LNCAP (cell line): ENCODE results near the gene MEP1B.

Experiments used
- TF ChIP-seq, protein P1 (sequence below): fragments of 450-650 bp; IDR thresholded peaks from 2 replicates; pipeline ENCODE4 v1.5.1; 2017; ENCODE audit warnings: mild to moderate bottlenecking

Gene MEP1B

DNA sequence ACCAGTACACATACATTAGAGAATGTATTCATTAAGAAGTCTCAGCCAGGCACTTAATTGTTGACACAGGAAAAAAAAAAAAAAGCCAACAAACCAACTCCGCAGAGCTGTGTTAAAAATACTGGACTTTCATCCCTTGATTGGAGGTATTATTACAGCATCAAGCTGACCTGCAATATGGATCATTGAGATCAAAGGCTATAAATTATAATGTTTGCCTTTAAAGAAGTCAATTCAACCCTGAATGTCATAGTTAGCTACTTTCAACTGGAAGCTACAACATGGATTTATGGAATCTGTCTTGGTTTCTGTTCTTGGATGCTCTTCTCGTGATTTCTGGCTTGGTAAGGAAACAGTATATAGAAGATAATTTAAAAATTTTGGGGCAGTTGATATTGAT is at the start of gene MEP1B:
Gene MEP1B (plus strand): TSS at position 250 of the 400 bp plus-strand sequence. CDS start 32 bp downstream, at position 282.
- TF ChIP-seq, protein P1, sequence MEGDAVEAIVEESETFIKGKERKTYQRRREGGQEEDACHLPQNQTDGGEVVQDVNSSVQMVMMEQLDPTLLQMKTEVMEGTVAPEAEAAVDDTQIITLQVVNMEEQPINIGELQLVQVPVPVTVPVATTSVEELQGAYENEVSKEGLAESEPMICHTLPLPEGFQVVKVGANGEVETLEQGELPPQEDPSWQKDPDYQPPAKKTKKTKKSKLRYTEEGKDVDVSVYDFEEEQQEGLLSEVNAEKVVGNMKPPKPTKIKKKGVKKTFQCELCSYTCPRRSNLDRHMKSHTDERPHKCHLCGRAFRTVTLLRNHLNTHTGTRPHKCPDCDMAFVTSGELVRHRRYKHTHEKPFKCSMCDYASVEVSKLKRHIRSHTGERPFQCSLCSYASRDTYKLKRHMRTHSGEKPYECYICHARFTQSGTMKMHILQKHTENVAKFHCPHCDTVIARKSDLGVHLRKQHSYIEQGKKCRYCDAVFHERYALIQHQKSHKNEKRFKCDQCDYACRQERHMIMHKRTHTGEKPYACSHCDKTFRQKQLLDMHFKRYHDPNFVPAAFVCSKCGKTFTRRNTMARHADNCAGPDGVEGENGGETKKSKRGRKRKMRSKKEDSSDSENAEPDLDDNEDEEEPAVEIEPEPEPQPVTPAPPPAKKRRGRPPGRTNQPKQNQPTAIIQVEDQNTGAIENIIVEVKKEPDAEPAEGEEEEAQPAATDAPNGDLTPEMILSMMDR, result no peak

DNA sequence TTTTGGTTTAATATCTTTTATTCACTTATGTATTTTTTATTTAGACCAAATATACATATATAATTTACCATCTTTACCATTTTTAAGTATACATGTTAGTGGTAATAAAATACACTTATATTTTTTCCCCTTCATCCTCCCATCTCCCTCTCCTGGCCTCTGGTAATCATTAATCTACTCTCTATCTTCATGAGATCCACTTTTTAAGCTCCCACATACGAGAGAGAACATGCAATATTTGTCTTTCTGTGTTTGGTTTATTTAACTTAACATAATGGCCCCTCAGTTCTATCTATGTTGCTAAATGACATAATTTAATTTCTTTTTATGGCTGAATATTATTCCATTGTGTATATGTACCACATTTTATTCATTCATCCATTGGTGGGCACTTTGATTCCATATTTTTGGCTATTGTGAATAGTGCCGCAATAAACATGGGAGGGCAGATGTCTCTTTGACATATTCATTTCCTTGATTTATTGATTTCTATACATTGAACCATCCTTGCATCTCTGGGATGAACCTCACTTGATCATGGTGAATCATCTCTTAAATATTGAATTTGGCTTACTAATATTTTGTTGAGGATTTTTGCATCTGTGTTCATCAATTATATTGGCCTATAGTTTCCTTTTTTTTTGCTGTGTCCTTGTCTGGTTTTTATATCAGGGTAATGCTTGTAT is 41.5 kb upstream of the MEP1B start:
- TF ChIP-seq, protein P1, result no peak

DNA sequence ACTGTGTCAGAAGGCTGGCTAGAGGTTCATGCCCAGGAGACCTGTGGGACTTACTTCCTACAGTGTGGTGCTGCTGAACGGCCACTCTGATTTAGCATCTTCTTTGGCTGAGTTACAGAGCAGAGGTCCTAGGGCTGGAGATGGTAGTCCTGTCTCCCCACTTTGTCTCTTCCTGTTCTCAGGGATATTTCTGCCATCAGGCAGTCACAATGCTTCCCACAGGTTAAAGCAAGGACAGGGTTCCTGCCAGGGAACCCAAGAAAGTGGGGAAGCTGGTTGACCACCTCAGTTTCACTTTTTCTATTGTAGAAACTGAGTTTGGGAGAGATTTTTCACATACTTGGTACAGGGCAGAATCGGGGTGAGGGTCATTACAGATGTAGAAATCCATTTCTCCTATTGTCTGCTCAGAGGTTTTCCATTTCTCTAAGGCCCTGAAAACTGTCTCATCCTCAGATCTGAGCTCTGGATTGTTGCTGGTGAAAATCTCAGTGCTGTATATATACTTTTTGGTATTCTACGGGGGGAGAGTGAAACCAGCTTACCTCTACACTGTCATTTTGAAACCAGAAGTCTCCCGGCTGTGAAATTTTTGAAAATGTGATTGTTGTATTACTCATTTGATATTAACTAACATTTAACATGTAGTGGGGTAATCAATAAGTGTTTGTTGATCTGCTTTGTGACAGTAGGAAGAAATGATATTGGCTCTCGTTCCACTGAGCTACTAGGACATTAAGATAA is 37.0 kb upstream of the MEP1B start:
- TF ChIP-seq, protein P1, result no peak

DNA sequence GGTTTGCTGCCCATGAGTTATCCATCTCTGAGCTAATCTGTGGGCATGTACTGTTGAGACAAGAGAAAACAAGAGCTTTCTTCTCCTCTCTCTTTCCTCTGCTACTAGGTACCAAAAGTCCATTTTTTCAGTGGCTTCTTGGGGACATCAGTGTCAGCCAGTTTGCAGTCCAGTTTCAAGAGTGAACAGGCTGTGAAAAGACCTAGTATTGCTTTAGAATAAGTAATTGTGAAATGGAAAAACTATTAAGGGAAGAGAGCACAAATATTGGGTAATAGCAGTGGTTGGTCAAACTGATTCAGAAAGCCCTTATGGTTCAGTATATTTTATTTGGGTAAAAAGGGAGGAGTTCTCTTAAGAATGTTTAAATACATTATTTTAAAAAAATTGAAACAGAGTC is 33.0 kb upstream of the MEP1B start:
- TF ChIP-seq, protein P1, result no peak

DNA sequence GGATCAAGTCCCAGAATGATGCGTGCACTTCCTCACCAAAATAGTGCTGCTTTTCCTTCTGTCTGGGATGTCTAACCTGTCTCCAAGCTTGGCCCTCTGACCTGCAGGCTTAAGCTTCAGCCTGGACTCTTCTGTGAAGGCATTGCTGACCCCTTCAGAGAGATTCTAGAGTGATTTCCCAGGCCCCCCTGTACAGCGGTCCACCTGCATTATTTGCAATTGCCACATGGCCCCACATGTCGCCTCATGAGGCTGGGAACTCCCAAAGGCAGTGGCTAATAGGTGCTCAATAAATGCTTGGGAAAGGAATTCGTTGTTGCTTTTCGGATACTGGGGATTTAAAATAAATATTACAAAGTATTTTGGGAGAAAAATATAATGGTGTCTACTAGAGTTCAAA is 32.3 kb upstream of the MEP1B start:
- TF ChIP-seq, protein P1, result no peak

DNA sequence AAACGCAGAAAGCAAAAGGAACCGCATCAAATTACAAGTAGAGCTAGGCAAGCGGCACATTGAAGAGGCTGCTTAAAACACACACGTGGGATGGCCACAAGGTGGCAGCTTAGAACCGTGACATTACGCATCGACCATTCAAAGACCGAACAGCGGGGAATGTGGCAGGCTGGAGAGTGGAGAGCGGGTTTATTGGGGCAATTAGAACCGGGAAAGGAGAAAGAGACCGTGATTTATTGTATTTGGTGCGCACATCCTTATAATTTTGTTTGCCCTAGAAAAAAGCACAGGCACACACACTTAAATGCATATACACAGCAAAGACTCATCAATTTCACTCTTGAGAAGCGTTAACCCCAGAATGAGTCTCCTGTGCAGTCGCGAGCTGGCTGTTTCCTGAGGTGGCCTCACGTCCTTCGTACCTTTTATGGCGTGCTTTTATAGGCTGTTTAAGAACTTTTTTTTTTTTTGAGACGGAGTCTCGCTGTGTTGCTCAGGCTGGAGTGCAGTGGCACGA is 31.7 kb upstream of the MEP1B start:
- TF ChIP-seq, protein P1, result peak; percentile 86

DNA sequence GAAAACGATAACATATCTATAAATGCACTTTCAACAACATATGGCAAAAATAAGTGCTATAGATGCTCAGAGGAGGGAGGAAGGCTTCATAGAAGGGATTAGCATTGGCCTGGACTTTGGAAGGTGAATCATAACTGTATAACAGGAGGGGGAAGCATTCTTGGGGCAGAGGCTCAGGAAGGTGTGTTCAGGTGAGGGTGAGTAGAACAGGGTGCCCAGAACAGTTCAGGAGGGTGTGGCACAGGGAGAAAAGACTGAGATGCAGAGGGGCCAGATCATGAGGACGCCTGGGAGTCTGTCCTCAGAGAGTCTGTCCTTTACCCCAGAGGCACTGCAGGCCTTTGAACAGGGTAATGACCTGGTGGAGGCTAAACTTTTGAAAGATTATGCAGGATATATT is 29.3 kb upstream of the MEP1B start:
- TF ChIP-seq, protein P1, result no peak
